IPS-18c (cell line): ENCODE results near the gene FRMD4A.

Experiments
- H3K4me3 ChIP-seq: 2 replicates; pipeline ENCODE4 v1.7.0; 2013; ENCODE audit warnings: low read depth, mild to moderate bottlenecking, low read length, moderate library complexity; ENCODE audit not compliant: insufficient read depth
- H3K9me3 ChIP-seq: one replicate; pipeline ENCODE4 v1.6.1; 2013; ENCODE audit warnings: mild to moderate bottlenecking, low read length, moderate library complexity; ENCODE audit not compliant: control insufficient read depth, insufficient read depth

The FRMD4A gene

DNA sequence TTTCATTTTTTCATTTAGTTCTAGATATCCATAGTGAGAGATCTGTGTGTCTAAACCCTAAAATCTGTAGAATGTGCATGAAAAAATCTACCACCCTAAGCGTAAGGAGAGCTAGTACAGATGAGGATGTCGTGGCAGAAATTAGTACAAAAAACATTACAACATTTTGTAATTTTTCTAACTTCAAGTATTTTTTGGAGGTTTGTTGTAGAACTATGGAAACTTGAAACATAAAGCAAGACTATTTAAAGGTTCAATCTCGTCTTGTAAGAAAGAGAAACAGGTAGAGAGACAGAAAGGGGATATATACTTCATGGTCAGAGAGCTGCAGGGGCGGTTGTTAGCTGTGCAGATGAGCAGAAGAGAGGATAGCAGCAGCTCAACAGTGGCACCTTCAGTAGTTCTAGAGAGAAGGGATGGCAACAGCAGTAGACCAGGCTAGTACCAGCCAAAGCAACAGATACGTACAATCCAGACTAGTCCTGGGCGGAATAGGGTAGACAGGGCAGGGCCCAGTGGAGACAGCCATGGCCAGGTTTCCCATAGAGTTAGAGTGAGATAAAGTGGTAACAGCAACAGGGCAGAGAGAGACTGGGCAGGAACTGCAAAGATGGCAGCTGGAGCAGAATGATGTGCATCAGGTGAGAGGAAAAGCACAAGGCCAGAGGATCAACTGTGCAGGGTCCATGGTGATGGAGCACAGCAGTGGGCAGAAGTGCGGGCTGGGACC lies 145.2 kb downstream of the FRMD4A start:
- H3K9me3 ChIP-seq = no peaks in the 10 kb centered on the region
- H3K4me3 ChIP-seq = no peak overlapping the region

DNA sequence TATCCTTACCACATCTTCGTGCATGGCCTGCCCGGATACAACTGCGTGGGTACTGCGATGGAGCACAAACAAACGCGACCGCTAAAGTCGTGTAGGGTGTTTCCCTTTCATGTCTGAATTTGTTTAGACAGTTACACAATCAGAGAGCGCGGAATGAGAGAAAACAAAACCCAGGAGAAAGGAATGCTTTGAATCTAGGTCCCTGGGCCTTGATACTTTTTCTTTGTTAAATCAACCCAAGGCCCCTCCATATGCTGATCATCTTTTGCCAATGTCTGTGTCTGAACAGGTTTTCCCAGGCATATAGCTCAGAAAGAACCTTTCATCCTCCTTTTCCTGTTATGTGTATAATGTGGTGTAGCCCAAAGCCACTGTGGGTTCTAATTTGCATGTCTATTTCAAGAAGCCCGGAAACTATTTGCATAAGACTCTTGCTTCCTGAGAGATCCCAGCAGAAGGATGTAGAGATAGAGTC lies 145.8 kb downstream of the FRMD4A start:
- H3K4me3 ChIP-seq = no peak overlapping the region

DNA sequence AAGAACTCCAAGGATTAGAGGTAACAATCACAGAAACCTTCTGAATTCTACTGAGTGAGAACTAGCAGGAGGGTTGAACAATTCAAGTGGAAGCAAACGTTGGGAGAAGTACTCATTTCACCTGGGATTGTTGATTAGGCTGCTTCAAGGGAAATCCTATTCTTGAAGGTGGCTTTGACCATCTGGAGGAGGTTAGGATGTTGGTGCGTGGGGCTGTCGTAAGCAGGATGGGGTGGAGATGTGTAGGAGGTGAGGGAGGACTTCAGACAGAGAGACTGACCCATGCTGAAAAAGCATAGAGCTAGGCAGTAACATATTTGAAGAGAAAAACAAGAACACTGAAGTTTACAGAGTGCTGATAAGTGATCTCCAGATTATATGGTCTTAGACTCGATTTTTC lies 147.9 kb downstream of the FRMD4A start:
- H3K4me3 ChIP-seq = no peak overlapping the region
- no peaks in the 10 kb centered on the region for H3K9me3 ChIP-seq

More for the DNA sequence above, 145.8 kb downstream of the FRMD4A start:
- H3K9me3 ChIP-seq = no peaks in the 10 kb centered on the region

DNA sequence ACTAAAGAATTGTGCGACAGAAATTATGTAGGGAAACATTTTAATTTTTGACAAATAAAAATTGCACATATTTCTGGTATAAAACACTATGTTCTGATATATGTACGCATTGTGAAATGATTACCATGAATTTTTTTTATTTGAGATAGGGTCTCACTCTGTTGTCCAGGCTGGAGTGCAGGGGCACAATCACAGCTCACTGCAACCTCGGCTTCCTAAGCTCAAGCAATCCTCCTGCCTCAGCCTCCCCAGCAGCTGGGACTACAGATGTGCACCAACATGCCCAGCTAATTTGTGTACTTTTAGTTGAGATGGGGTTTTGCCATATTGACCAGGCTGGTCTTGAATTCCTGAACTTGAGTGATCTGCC lies 149.2 kb downstream of the FRMD4A start:
- Histone ChIP-seq H3K4me3 (no peak overlapping the region), H3K9me3 (no peaks in the 10 kb centered on the region)

DNA sequence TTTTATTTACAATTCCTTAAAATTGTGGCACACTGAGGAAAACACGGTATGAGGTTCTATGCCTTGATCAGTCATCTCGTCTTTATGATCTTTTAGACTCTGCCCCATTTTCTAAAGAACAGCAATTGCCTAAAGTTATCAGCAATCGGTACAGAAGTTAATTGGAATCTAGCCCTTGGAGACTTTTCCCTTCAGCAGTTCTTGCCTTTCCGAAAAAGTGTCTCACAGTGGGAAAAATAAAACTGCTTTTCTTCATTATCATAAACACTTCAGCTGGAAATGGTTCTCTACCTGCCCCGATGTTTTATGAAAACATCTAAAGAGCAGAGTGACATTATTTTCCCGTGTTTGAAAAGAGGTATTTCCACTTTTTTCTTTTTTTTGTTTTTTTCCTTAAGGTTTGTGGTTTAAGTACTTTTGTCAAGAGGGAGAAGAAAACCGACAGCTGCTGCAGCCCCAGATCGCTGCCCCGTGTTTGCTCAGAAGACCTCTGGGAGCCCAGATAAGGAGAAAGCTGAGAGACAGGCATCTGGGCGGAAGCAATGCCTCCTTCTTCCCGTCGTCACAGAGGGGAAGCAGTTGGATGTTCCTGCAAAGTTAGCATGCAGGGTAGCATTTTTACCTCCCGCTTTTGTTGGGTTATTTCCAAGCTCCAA lies 149.7 kb downstream of the FRMD4A start:
- H3K9me3 ChIP-seq = no peaks in the 10 kb centered on the region
- H3K4me3 ChIP-seq = no peak overlapping the region

DNA sequence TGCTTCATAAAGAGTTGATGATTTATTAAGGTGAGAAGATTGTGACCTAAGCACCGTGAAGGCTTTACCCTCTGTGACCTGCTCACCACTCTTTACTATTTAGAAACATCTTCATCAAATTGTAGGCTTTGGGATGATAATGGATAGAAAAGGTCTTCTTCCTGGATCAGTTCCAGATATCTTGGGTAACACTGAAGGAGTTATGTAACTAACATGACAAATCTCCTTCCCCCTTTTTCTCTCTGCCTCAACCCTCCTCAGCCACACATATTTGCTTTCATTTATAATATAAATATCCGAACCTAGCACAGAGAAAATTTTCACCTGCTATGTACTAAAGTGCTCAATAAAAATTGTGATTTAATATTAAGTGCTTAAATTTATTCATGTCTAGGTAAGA lies 151.5 kb downstream of the FRMD4A start:
- H3K4me3 ChIP-seq = no peak overlapping the region
- no peaks in the 10 kb centered on the region for H3K9me3 ChIP-seq

DNA sequence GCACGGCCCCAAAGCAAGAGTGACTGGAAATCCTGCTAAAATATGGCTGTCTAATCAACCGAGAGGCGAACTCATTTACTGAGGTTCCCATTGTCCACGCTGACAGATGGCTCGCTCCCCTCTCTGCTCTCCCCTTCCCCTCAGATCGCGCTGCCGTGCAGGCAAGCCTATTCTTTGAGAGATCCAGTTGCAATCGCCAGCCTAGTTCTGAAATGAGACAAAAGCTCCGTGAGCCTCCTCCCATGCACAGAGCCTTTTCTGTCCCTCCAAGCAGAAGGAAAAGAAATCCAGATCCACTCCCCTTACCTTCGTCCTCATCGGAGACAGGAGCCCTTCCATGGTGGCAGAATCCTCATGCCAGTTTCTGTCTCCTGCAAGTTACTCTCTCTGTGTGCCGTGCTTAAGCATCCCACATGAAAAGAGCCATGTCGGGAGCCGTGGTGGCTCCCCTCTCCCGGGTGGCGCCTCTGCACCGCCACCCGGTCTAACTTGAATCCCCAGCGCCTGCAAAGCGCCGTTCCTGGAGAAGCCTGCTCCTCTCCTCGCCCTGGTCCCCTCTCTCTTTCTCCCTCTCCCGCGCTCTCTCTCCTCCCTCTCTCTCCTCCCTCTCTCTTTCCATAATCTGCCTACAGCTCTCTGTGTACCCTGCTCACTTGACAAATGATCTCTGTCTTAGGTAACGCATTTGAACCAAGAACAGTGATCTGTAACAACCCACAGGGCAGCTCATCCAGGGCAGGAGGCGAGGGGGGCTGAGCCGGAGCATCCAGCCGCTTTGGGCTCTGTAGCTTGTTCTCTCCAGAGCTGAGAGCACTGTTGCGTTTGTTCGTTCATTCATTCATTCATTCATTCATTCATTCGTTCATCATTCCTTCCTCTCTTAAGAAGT lies 156.8 kb downstream of the FRMD4A start:
- H3K4me3 ChIP-seq = peak overlapping the region; percentile 57
- H3K9me3 ChIP-seq = no peaks in the 10 kb centered on the region

DNA sequence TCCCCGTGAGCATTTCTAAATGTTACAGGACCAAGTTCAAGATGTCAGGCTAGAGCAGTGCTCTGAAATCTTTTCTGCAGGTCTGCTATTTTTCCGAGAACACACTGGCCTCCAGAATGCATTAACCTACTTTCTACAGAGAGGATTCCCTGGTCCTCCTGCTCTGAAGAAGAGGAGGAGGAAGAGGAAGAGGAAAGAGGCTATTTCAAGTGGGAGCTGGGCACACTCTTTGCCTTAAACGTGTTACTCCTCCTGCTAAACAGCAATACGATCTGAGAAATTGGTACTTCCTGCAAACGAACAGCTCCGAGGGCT lies 157.4 kb downstream of the FRMD4A start:
- Histone ChIP-seq H3K9me3 (no peaks in the 10 kb centered on the region), H3K4me3 (peak overlapping the region; percentile 57)

DNA sequence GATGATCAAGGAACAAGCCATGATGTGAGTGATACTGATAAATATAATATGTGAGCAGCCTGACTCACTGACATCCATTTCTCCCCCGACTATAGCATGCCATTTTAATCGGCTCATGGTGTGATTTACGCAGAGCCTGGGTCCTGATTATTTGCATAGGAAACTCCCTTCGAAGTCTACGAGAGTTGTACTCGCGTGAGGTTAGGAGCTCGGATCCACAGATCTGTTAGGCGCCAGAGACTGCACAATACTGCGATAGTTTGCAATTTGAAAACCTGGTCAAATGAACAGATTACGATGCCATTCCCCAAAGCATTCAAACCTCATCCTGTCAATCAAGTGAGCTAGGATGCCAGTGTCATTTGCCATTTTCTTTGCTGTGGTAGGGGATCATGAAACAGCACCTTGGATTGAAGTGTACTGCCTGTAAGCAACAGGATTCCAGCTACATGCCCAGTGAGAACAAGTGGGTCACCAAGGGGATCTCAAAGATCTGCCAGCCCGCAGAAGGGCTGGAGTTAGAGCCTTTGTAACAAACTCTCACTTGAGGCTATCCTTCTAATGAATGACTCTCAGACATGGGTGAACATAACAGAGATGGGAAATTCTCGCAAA lies 158.3 kb downstream of the FRMD4A start:
- no peaks in the 10 kb centered on the region for H3K9me3 ChIP-seq
- no peak overlapping the region for H3K4me3 ChIP-seq

DNA sequence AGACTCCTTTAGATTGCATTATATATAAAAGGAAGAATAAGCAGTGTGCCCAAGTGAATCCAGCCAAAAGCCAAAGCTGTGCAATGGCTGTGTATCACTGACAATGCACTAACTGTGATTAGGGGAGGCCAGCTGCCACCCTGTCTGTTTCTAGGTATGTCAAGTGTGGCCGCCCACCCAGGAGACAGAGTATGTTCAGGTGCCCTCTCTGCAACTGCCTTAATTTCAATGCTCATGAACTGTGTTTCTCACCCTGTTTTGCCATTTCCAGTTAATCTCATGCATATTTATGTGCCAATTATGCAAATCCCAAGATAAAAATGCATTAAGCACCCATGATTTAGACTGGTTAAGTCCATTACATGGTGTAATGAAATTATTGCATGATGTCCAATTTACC lies 159.4 kb downstream of the FRMD4A start:
- H3K4me3 ChIP-seq = no peak overlapping the region
- H3K9me3 ChIP-seq = no peaks in the 10 kb centered on the region

DNA sequence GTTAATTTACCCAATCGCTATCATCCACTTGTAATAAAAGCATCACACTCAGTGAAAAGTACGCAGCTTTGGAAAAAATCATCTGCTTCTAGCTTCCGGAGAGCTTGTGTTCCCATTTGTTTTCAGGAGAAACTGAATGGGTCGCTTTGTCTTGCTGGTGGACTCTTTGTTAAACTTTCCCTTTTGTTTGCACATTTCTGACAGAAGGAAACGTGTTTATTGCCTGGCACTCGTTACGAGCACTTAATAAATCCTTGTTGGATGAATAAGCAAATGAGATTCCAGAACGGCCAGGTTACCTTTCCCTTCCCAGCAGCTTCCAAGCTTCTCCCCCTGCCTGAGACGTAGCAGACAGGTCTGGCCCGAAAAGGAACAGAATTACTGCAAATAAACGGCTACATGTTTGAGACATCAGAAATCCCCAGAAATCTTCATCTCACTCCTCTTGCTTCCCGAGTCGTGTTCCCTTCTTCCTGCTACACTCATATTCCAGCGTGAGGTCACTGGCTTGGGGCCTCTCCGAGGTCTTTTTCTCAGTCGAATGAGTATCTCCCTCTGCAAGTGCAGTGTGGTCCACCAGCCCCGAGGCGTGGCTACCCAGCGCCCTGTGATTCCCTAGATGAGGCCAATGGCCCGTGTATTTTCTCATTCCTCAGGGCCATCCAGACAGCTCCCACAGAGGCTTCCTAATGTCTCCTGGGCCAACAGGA lies 167.2 kb downstream of the FRMD4A start:
- peak overlapping the region; percentile 6 for H3K4me3 ChIP-seq
- no peaks in the 10 kb centered on the region for H3K9me3 ChIP-seq

DNA sequence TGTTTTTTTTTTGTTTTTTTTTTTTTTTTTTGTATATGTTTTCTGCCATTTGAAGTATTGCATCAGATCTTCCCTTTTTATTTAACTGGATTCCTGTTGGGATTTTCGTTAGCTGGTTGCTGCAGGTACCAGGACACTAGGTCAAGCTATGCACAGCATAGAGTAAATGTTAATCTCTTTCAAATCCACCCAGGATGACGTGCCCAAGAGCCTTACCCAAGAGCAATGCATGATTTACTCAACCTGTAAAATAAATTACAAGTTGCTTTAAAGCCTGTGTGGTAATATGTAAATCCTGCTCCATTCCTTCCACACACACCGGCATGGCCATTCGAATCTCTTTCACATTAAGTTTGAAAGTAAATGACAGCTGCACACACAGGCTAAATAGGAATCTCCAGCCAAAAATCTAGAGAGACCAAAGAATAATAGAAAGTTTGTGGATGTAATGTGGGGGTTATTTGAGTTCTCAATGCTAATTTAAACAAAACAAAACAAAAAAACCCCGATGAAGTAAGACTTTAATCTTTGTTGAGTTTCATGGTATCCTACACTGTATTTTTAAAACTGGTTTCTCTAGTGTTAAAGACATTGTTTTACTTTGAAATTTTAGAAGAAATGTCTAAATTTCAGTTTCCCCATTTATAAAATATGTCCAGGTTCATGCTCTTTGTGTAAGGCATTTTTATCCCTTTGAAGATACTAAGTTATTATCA lies 167.9 kb downstream of the FRMD4A start:
- no peak overlapping the region for H3K4me3 ChIP-seq

DNA sequence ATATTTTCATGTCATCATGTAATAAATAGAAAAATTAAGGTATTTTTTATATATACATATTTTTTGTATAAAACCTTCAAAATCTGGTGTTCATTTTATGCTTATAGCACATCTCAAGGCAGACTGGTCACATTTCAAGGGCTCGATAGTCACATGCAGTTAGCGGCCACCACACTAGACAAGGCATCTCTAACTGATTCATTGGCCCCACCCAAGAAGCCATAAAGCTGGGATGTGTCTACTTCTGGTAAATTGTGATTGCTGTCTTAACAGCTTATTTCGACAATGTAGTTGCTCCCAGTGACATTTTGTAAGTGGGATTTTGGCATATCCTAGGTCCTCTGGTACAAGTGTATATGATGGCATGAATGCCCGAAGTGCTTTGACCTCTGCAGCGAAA lies 168.7 kb downstream of the FRMD4A start:
- Histone ChIP-seq H3K9me3 (no peaks in the 10 kb centered on the region), H3K4me3 (no peak overlapping the region)

More for the DNA sequence above, 167.9 kb downstream of the FRMD4A start:
- H3K9me3 ChIP-seq = no peaks in the 10 kb centered on the region

DNA sequence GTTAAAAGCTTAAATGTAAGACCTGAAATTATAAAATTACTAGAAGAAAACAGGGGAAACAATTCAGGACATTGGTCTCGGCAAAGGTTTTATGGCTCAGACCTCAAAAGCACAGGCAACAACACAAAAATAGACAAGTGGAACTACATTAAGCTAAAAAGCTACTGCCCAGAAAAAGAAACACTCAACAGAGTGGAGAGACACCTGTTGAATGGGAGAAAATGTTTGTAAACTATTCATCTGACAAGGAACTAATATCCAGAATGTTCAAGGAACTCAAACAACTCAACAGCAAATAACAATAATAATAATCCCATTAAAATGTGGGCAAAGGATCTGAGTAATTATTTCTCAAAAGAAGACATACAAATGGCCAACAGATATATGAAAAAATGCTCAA lies 170.4 kb downstream of the FRMD4A start:
- Histone ChIP-seq H3K4me3 (no peak overlapping the region), H3K9me3 (no peaks in the 10 kb centered on the region)

DNA sequence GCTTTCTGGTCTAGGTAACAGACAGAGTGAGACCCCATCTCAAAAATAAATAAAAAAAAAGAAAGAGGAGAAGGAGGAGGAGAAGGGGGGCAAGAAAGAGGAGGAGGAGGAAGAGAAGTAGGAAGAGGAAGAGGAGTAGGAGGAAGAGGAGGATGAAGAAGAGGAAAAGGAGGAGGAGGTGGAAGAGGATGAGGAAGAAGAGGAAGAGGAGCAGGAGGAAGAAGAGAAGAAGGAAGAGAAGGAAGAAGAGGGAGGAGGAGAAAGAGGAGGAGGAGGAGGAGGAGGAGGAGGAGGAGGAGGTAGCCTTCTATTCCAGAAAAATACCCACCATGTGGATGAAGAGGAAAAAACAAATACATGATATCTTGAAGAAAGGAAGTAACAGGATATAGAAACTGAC lies 172.1 kb downstream of the FRMD4A start:
- no peaks in the 10 kb centered on the region for H3K9me3 ChIP-seq

DNA sequence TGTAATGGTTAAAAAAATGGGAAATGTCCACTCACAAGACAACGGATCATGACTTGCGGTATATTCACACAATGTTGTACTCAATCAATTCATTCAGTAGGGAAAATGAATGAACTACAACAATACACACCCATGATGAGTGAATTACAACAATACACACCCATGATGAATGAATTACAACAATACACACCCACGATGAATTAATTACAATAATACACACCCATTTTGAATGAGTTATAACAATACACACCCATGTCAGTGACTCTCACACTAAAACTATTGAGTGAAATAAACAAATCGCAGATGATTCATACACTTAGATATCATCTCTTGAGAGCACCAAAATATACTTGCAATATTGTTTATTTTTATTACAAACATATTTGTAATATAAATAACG lies 174.6 kb downstream of the FRMD4A start:
- Histone ChIP-seq H3K9me3 (no peaks in the 10 kb centered on the region), H3K4me3 (no peak overlapping the region)

More for the DNA sequence above, 172.1 kb downstream of the FRMD4A start:
- no peak overlapping the region for H3K4me3 ChIP-seq
